Tibial nerve (tissue), 4 donors: Measurements from ENCODE around the gene CRB2.

Experiments used
- CTCF ChIP-seq, 5 experiments: fragments of 200-600 bp in 3 of 5; fragments of 450-650 bp in 2 of 5; sonication (generic) in 3 of 5; IDR thresholded peaks; one replicate each; pipeline ENCODE4 v1.5.1; 2016 to 2019; ENCODE audit warnings: antibody characterized with exemption in 5 of 5, mild to moderate bottlenecking in 3 of 5, moderate library complexity in 2 of 5
- EP300 ChIP-seq, 2 donors: sonication (generic); formaldehyde crosslinking; IDR thresholded peaks; one replicate each; pipeline ENCODE4 v1.6.1; 2017; ENCODE audit warnings: antibody characterized with exemption in 2 of 2, mild to moderate bottlenecking in 1 of 2
- POLR2A ChIP-seq, 2 donors: fragments of 450-650 bp; IDR thresholded peaks; one replicate each; pipeline ENCODE4 v1.6.1; 2017; ENCODE audit warnings: antibody characterized with exemption in 2 of 2, mild to moderate bottlenecking in 2 of 2, moderate library complexity in 2 of 2

- TF ChIP-seq CTCF (IDR thresholded peaks at IDR 0.05) (no peak), POLR2A (IDR thresholded peaks at IDR 0.05) (no peak), EP300 (IDR thresholded peaks at IDR 0.05) (no peak)
Measured at GRCh38 chr9:123373447-123373923, 17.5 kb downstream of the CRB2 start.
